Measurements from ENCODE around the gene ZNF606. TPM values are rescaled to one million over a fixed set of nuclear protein-coding genes. Genes with fewer than 3 reads are reported as not detected.
"Not testable (repeated sequence)": the region's sequence is repeated elsewhere in the genome, so short reads cannot be mapped to it uniquely, and the experiment has no call there.

The ZNF606 gene
- total RNA-seq, 1 experiment from 2014 or later = 12.4 TPM

GRCh38 chr19:58022283-58022660 is 19.7 kb upstream of the ZNF606 start:
- no peaks in the 10 kb centered on the region for H3K36me3 ChIP-seq
- H3K27me3 ChIP-seq = no peaks in the 10 kb centered on the region
- H3K9me3 ChIP-seq = 0 out of 2 replicates have a peak, but pooled peaks cover 2% of the 10 kb centered on the region
- no peak for DNase-seq
- H3K4me3 ChIP-seq = no peak overlapping the region

GRCh38 chr19:58021541-58022282 is 19.1 kb upstream of the ZNF606 start:
- DNase-seq = no peak
- H3K4me3 ChIP-seq = no peak overlapping the region
- no peaks in the 10 kb centered on the region for H3K36me3 ChIP-seq
- H3K27me3 ChIP-seq = no peaks in the 10 kb centered on the region
- H3K9me3 ChIP-seq = 0 out of 2 replicates have a peak, but pooled peaks cover 2% of the 10 kb centered on the region

DNA sequence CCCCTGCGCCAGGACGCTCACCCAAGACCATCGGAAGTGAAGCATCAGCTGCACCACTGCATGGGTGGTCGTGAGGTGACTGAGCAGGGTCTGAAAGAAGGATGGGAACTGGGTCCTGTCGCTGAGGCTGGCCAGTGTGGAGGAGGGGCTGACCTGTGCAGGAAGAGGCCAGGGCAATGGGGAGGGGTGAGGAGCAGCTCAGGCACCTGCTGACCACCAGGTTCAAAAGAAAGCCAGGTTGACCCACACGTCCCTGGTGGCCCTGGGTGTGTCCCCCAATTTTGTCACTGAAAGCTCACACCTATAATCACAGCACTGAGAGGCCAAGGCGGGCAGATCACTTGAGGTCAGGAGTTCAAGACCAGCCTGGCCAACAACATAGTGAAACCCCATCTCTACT is 17.5 kb upstream of the ZNF606 start:
- no peaks in the 10 kb centered on the region for H3K36me3 ChIP-seq
- H3K27me3 ChIP-seq = no peaks in the 10 kb centered on the region
- DNase-seq = no peak
- no peaks in the 10 kb centered on the region for H3K9me3 ChIP-seq
- H3K4me3 ChIP-seq = no peak overlapping the region

GRCh38 chr19:58014141-58014540 is 11.5 kb upstream of the ZNF606 start:
- no peak for DNase-seq
- Histone ChIP-seq H3K9me3 (peaks cover 11% of the 10 kb centered on the region; the same call in 1 of the 2 replicates), H3K4me3 (no peak overlapping the region), H3K27me3 (no peaks in the 10 kb centered on the region), H3K36me3 (no peaks in the 10 kb centered on the region)

DNA sequence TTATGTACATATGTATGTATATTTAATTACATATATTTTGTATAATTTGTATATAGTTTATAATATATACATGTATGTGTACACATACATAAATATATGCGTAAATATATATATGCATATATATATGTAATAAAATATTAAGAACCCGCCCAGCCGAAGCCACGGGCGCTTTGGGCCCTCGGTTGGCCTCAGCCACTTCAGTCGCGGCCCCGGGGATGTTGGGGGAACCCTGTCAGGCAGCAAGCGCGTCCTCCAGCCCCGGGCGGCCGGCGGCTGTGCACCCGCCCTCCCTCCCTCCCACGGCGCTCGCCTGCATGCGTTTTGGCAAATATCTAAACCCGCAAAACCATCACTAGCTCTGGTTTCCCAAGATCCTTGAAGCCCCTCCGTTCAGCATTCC is 7.9 kb upstream of the ZNF606 start:
- peaks cover 33% of the 10 kb centered on the region for H3K9me3 ChIP-seq
- no peaks in the 10 kb centered on the region for H3K27me3 ChIP-seq

GRCh38 chr19:58009666-58010301 is 7.2 kb upstream of the ZNF606 start:
- Histone ChIP-seq H3K27me3 (no peaks in the 10 kb centered on the region), H3K4me3 (no peak overlapping the region), H3K9me3 (peaks cover 39% of the 10 kb centered on the region), H3K36me3 (peaks cover 5% of the 10 kb centered on the region)
- DNase-seq = peak; percentile 26

More for the DNA sequence above, 7.9 kb upstream of the ZNF606 start:
- peaks cover 5% of the 10 kb centered on the region; the same call in 1 of the 2 replicates for H3K36me3 ChIP-seq
- H3K4me3 ChIP-seq = no peak overlapping the region
- no peak for DNase-seq

GRCh38 chr19:58009301-58009665 is 6.7 kb upstream of the ZNF606 start:
- H3K4me3 ChIP-seq = no peak overlapping the region
- H3K27me3 ChIP-seq = no peaks in the 10 kb centered on the region
- DNase-seq = no peak
- peaks cover 8% of the 10 kb centered on the region for H3K36me3 ChIP-seq
- peaks cover 41% of the 10 kb centered on the region for H3K9me3 ChIP-seq

GRCh38 chr19:58008877-58009276 is 6.3 kb upstream of the ZNF606 start:
- peaks cover 43% of the 10 kb centered on the region for H3K9me3 ChIP-seq
- not testable (repeated sequence) for H3K27me3 ChIP-seq, H3K36me3 ChIP-seq, DNase-seq, H3K4me3 ChIP-seq

- Histone ChIP-seq H3K4me3 (no peak overlapping the region), H3K9me3 (peaks cover 59% of the 10 kb centered on the region), H3K36me3 (peaks cover 15% of the 10 kb centered on the region), H3K27me3 (no peaks in the 10 kb centered on the region)
- DNase-seq = no peak
Observed at GRCh38 chr19:58007285-58007684, 4.7 kb upstream of the ZNF606 start.

- H3K9me3 ChIP-seq = peaks cover 70% of the 10 kb centered on the region
- H3K36me3 ChIP-seq = peaks cover 46% of the 10 kb centered on the region
- DNase-seq = no peak
- no peaks in the 10 kb centered on the region for H3K27me3 ChIP-seq
- peak overlapping the region; percentile 89 for H3K4me3 ChIP-seq
Observed at GRCh38 chr19:58003174-58003828, 681 bp upstream of the ZNF606 start.

DNA sequence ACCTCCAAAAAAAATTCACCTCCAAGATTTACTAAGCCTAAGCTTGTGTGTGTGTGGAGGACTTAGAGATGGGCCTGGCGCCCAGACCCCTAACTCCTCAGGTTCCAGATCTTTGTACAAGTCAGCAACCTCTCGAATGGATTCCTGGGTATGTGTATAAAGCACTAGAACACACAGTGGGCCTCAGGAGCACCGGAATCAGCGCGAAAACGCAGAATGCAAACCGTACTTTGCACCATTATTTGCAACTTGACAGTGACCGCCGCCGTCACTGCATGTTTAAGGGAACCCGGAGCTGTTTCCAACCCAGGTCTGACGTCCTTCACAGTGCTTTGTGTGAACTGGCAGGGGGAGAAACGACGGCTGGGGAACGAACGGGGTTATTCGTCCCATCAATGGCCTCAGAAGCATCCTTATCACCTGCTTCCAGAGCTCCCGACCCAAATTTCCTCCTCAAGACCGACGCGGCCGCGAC is 688 bp downstream of the ZNF606 start:
- Histone ChIP-seq H3K36me3 (peaks cover 59% of the 10 kb centered on the region), H3K9me3 (peaks cover 70% of the 10 kb centered on the region), H3K27me3 (no peaks in the 10 kb centered on the region), H3K4me3 (peak overlapping the region; percentile 89)
- DNase-seq = no peak

DNA sequence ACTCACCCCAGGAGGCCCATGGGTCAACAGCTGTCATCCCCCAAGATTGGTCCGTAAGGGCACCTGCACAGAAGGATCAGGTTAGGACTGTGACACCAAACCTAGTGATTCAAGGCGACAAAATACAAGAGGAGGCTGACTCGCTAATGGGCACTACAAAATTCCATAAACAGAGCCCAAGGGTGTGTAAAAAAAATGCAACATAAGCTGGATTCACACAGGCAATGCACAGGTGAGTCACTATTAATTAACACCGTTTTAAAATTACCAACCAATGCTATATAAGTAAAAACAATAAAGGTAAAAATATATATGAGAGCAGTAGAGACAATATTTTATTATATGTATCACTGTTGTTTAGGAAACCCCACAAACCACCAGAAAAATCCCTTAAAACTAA is 1.9 kb downstream of the ZNF606 start:
- H3K27me3 ChIP-seq = no peaks in the 10 kb centered on the region
- no peak for DNase-seq
- no peak overlapping the region for H3K4me3 ChIP-seq
- H3K9me3 ChIP-seq = peaks cover 62% of the 10 kb centered on the region
- H3K36me3 ChIP-seq = peaks cover 59% of the 10 kb centered on the region

DNA sequence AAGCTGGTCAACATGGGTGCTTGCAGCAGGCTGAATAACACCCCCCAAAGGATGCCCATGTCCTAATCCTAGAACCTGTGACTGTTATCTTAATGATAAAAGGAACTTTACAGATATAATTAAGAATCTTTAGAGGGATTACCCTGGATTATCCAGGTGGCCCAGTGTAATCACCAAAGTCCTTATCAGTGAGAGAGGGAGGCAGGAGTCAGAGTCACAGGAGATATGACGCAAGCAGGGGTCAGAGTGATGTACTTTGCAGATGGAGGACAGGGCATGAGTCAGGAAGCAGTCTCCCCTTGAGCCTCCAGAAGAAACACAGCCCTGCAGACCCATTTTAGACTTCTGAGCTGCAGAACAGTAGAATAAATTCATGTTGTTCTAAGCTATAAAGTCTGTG is 9.8 kb downstream of the ZNF606 start:
- peaks cover 22% of the 10 kb centered on the region for H3K9me3 ChIP-seq
- H3K27me3 ChIP-seq = no peaks in the 10 kb centered on the region
- no peak overlapping the region for H3K4me3 ChIP-seq
- H3K36me3 ChIP-seq = peaks cover 52% of the 10 kb centered on the region
- DNase-seq = no peak

GRCh38 chr19:57978586-57979289 is 23.9 kb downstream of the ZNF606 start:
- no peak overlapping the region for H3K4me3 ChIP-seq
- no peak for DNase-seq
- peaks cover 83% of the 10 kb centered on the region for H3K9me3 ChIP-seq
- H3K36me3 ChIP-seq = peaks cover 66% of the 10 kb centered on the region
- H3K27me3 ChIP-seq = no peaks in the 10 kb centered on the region

DNA sequence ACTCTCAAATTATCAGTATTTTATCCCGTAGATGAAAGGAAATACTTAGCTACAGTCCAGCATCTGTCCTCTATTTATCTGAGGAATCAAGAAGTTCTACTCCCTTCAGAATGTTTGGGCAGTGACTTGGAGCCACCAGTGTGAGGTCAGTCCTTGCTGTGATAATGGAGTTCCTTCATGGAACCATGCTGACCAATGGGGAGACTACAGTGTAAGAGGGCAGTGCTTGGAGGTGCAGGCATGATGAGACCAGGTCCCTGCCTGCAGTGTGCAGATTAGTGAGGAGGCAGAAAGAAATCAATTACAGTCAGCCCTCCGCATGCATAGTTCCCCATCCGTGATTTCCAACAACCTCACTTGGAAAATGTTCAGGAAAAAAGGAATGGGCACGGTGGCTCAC is 28.2 kb downstream of the ZNF606 start, which contains the start of gene C19orf18:
C19orf18 (minus strand) TSS at position 101 of the 400 bp plus-strand sequence. CDS start 102 bp downstream, outside the sequence.
- Histone ChIP-seq H3K9me3 (peaks cover 62% of the 10 kb centered on the region), H3K27me3 (no peaks in the 10 kb centered on the region), H3K4me3 (no peak within 1 kb of the TSS), H3K36me3 (peaks cover 23% of the 10 kb centered on the region)
- DNase-seq = no peak

DNA sequence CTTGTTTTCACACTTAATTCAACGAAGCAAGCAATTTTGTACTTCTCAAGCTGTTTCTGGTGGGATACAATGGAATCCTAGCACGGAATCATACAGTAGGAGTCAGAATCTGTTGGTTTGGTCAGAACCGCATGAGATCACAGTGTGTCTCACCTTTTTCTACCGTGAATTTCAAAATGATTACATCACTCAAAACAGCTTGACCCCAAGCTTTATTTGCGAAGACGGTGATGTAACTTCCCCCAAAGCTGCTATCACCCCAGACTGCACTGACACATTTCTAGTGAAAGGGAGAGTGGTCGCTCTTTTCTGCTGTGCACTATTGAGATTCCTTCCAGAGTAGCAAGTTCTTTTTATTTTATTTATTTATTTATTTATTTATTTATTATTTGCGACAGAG is 37.9 kb downstream of the ZNF606 start:
- Histone ChIP-seq H3K27me3 (no peaks in the 10 kb centered on the region), H3K4me3 (no peak overlapping the region), H3K9me3 (peaks cover 10% of the 10 kb centered on the region), H3K36me3 (no peaks in the 10 kb centered on the region)
- no peak for DNase-seq

DNA sequence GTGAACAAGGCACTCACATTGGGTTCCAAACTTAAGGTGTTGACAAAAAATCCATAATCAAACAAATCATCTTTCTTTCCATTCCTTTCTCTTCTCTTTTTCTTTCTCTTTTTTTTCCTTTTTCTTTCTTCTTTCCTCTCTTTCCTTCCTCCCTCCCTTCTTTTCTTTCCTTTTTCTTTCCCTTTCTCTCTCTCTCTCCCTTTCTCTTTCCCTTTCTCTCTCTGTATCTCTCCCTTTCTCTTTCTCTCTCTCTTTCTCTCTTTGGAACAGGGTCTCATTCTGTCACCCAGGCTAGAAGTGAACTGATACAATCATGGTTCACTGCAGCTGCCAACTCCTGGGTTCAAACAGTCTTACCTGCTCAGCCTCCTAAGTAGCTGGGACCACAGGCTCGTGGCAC is 40.8 kb downstream of the ZNF606 start:
- Histone ChIP-seq H3K27me3 (no peaks in the 10 kb centered on the region), H3K4me3 (no peak overlapping the region), H3K36me3 (no peaks in the 10 kb centered on the region), H3K9me3 (peaks cover 7% of the 10 kb centered on the region)
- no peak for DNase-seq
